HG03432 (cell line): ENCODE measurements around the gene PLN.

Experiments
- ATAC-seq: cut with Tn5 transposase; IDR thresholded peaks from one replicate; pipeline ENCODE4 v1.9.1; 2021; ENCODE audit warnings: mild to moderate bottlenecking, moderate library complexity; ENCODE audit not compliant: unreplicated experiment

PLN gene

GRCh38 chr6:118577972-118578371 is 29.9 kb downstream of the PLN start:
- ATAC-seq = no peak

- ATAC-seq = no peak
Measured at GRCh38 chr6:118578617-118579016, 30.5 kb downstream of the PLN start.

- no peak for ATAC-seq
Measured at GRCh38 chr6:118579786-118580185, 31.7 kb downstream of the PLN start.

GRCh38 chr6:118580585-118581419 is 32.7 kb downstream of the PLN start:
- ATAC-seq = no peak

- no peak for ATAC-seq
Measured at GRCh38 chr6:118581489-118581959, 33.4 kb downstream of the PLN start.

- ATAC-seq = no peak
Measured at GRCh38 chr6:118584911-118585310, 36.8 kb downstream of the PLN start.

- no peak for ATAC-seq
Measured at GRCh38 chr6:118586746-118587485, 38.8 kb downstream of the PLN start.

GRCh38 chr6:118588626-118589025 is 40.5 kb downstream of the PLN start:
- ATAC-seq = no peak

- no peak for ATAC-seq
Measured at GRCh38 chr6:118589186-118589585, 41.1 kb downstream of the PLN start.

GRCh38 chr6:118589649-118590365 is 41.7 kb downstream of the PLN start:
- no peak for ATAC-seq

GRCh38 chr6:118591897-118592296 is 43.8 kb downstream of the PLN start:
- ATAC-seq = no peak

- ATAC-seq = no peak
Measured at GRCh38 chr6:118594877-118595276, 46.8 kb downstream of the PLN start.

- ATAC-seq = no peak
Measured at GRCh38 chr6:118596774-118597320, 48.8 kb downstream of the PLN start.

GRCh38 chr6:118597636-118598035 is 49.5 kb downstream of the PLN start:
- no peak for ATAC-seq

GRCh38 chr6:118598324-118598723 is 50.2 kb downstream of the PLN start:
- no peak for ATAC-seq

- no peak for ATAC-seq
Measured at GRCh38 chr6:118602300-118602699, 54.2 kb downstream of the PLN start.

- no peak for ATAC-seq
Measured at GRCh38 chr6:118603372-118603771, 55.3 kb downstream of the PLN start.

GRCh38 chr6:118606268-118606667 is 58.2 kb downstream of the PLN start:
- ATAC-seq = no peak

- ATAC-seq = no peak
Measured at GRCh38 chr6:118606858-118607257, 58.8 kb downstream of the PLN start.
